ENCODE results near the gene ABCA4. TPM values are rescaled to one million over a fixed set of nuclear protein-coding genes. Genes with fewer than 3 reads are reported as not detected.

ABCA4 gene
- total RNA-seq, 6 donors from 2014 or later: under 0.01 to 1.3 (median 0.53) TPM

DNA sequence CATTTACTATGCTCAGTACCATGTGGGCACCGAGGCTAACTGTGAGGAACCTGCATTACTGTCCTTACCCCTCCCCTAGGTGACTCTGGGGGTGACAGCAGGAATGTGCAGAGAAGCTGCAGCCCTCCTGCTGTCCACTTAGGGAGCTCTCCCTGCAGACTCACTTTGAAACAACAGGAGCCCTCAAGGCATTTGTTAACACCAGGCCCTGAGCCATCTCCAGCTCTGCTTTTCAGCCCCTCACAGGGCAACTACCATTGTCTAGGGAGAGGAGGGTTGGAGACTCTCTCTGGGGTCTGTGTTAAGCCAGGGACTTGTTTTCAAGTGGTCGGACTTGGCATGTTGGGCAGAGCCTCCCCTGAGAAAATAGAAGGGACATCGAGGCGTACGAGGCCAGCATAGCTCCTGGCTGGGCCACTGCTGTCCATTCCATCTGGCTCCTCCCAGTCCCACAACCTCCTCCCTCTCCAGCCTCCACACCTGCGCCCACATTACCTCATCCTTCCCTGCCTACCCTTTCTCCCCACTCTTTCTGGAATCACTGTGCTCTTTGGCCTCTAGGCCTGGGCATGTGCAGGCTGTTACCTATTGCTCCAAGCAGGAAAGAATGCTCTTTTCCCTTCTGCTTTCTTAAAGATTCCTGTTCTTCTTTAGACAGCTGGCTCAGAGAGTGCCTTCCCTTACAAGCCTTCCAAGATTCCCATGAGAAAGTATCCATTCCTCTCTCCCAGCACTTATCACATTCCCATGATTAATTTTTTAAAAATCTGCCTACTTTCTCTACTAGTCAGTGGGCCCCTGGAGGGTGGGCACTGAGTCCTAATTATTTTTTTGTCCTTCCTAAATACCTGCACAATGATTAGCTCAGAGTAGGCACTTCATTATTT is 109.0 kb downstream of the ABCA4 start:
- H3K36me3 ChIP-seq: no peaks in the 10 kb centered on the region
- no peaks in the 10 kb centered on the region for H3K4me1 ChIP-seq
- no peak overlapping the region for H3K4me3 ChIP-seq
- ATAC-seq (ENCODE audit: low FRiP score in 2 of 2): no peak
- no peak for DNase-seq
- no peaks in the 10 kb centered on the region for H3K9me3 ChIP-seq
- TF ChIP-seq, protein P1, sequence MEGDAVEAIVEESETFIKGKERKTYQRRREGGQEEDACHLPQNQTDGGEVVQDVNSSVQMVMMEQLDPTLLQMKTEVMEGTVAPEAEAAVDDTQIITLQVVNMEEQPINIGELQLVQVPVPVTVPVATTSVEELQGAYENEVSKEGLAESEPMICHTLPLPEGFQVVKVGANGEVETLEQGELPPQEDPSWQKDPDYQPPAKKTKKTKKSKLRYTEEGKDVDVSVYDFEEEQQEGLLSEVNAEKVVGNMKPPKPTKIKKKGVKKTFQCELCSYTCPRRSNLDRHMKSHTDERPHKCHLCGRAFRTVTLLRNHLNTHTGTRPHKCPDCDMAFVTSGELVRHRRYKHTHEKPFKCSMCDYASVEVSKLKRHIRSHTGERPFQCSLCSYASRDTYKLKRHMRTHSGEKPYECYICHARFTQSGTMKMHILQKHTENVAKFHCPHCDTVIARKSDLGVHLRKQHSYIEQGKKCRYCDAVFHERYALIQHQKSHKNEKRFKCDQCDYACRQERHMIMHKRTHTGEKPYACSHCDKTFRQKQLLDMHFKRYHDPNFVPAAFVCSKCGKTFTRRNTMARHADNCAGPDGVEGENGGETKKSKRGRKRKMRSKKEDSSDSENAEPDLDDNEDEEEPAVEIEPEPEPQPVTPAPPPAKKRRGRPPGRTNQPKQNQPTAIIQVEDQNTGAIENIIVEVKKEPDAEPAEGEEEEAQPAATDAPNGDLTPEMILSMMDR (IDR thresholded peaks at IDR 0.05): no peak
- TF ChIP-seq EP300 (IDR thresholded peaks at IDR 0.05) (no peak), POLR2AphosphoS5 (IDR thresholded peaks at IDR 0.05) (no peak), POLR2A (IDR thresholded peaks at IDR 0.05) (no peak)
- H3K27ac ChIP-seq: no peak overlapping the region
- WGBS, 2 donors: 93 to 95% methylated on average over 6 of the region's 6 CpGs
- H3K27me3 ChIP-seq: no peaks in the 10 kb centered on the region

DNA sequence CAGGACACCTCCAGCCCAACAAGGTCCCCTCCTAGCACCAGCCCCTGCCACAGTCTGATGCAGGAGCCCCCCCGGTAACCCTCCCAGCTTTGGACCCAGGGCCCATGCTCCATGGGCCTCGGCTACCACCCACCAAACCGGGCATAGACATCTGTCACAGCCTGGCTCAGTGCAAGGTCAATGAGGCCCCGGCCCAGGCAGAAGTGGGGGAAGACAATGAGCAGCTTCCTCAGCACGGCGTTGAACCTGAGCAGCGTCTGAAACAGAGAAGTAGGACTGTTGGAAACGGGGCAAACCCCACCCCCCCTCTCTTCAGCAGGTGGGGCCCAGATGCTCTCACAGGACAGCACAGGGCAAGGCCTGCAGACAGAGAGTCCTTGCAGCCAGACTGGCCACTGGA is 109.8 kb downstream of the ABCA4 start:
- ATAC-seq (ENCODE audit: low FRiP score in 2 of 2) (no peak), DNase-seq (peak in 1 of 2 donors; percentile 22)
- H3K36me3 ChIP-seq: no peaks in the 10 kb centered on the region
- H3K4me1 ChIP-seq: no peaks in the 10 kb centered on the region
- H3K9me3 ChIP-seq: no peaks in the 10 kb centered on the region
- H3K27ac ChIP-seq: no peak overlapping the region
- no peaks in the 10 kb centered on the region for H3K27me3 ChIP-seq
- no peak for TF ChIP-seq POLR2AphosphoS5 (IDR thresholded peaks at IDR 0.05)
- no peak for TF ChIP-seq POLR2A (IDR thresholded peaks at IDR 0.05)
- TF ChIP-seq, protein P1 (IDR thresholded peaks at IDR 0.05): no peak
- no peak for TF ChIP-seq EP300 (IDR thresholded peaks at IDR 0.05)
- H3K4me3 ChIP-seq: no peak overlapping the region
- WGBS, 2 donors: 75 to 79% methylated on average over 5 to 8 of the region's 8 CpGs

DNA sequence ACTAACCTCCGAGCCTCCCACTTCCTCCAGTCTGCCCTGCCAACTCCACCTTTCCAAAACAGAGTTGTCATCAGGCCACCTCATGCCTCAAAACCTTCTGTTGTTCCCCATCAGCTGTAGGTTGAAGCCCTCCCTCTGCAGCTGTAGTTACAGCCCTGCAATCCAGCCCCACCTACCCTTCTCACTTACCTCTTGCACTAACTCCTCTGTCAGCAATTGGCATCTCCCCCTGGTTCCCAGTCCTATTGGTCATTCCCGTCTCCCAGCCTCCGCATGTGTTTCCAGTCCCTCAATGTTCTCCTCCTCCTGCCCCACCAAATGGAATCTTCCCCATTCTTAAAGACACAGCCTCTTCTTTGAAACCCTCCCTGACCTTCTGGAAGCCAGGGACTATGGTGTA is 111.6 kb downstream of the ABCA4 start:
- ATAC-seq (ENCODE audit: low FRiP score in 2 of 2): no peak
- H3K4me1 ChIP-seq: no peaks in the 10 kb centered on the region
- H3K9me3 ChIP-seq: no peaks in the 10 kb centered on the region
- H3K27ac ChIP-seq: no peak overlapping the region
- no peaks in the 10 kb centered on the region for H3K36me3 ChIP-seq
- WGBS, 2 donors: 89% methylated on average over 3 of the region's 3 CpGs
- H3K27me3 ChIP-seq: no peaks in the 10 kb centered on the region
- TF ChIP-seq, protein P1 (IDR thresholded peaks at IDR 0.05): no peak
- TF ChIP-seq EP300 (IDR thresholded peaks at IDR 0.05) (no peak), POLR2A (IDR thresholded peaks at IDR 0.05) (no peak), POLR2AphosphoS5 (IDR thresholded peaks at IDR 0.05) (no peak)
- DNase-seq: no peak
- no peak overlapping the region for H3K4me3 ChIP-seq

DNA sequence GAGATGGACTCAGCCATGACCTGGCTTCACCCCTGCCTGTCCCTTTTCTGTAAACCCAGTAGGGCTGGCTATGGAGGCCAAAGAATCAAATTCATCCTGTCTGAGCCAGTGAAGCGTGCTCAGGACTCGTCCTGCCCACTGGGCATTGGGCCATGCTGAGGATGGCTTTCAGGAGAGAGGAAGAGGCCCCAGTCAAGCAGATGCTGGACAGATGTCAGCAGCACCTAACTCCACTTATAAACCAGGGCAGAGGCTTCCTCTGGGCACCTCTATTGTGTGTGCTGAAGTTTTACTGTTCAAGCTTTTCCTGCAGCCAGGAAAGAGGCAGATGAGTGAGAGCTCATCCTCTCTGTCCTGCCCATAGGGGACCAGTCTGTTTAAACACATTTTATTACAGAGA is 114.3 kb downstream of the ABCA4 start:
- Histone ChIP-seq H3K9me3 (no peaks in the 10 kb centered on the region), H3K4me1 (no peaks in the 10 kb centered on the region), H3K4me3 (no peak overlapping the region), H3K36me3 (no peaks in the 10 kb centered on the region), H3K27ac (no peak overlapping the region), H3K27me3 (no peaks in the 10 kb centered on the region)
- ATAC-seq (ENCODE audit: low FRiP score in 2 of 2) (no peak), DNase-seq (no peak)
- TF ChIP-seq POLR2AphosphoS5 (IDR thresholded peaks at IDR 0.05) (no peak), EP300 (IDR thresholded peaks at IDR 0.05) (no peak), POLR2A (IDR thresholded peaks at IDR 0.05) (no peak)
- TF ChIP-seq, protein P1 (IDR thresholded peaks at IDR 0.05): no peak
- 80 to 86% methylated on average over 2 of the region's 2 CpGs for WGBS, 2 donors

DNA sequence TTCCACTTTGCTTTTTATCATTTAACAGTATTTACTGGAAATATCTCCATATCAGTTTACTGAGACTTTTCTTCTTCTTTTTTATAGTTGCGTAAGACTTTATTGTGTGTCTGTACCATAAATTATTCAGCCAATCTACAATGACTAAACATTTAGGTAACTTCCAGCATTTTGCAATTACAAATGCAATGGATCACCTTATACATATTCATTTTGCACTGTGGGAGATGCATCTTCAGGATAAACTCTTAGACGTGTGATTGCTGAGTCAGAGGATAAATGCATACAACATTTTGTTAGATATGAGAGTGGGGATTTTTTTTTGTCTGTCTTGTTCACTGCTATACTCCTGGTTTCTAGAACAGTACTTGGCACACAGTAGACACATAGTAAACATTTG is 116.0 kb downstream of the ABCA4 start:
- DNase-seq (no peak), ATAC-seq (ENCODE audit: low FRiP score in 2 of 2) (no peak)
- H3K9me3 ChIP-seq: no peaks in the 10 kb centered on the region
- H3K27ac ChIP-seq: no peak overlapping the region
- no peaks in the 10 kb centered on the region for H3K27me3 ChIP-seq
- TF ChIP-seq, protein P1 (IDR thresholded peaks at IDR 0.05): no peak
- TF ChIP-seq EP300 (IDR thresholded peaks at IDR 0.05) (no peak), POLR2A (IDR thresholded peaks at IDR 0.05) (no peak), POLR2AphosphoS5 (IDR thresholded peaks at IDR 0.05) (no peak)
- no peak overlapping the region for H3K4me3 ChIP-seq
- H3K4me1 ChIP-seq: no peaks in the 10 kb centered on the region
- H3K36me3 ChIP-seq: no peaks in the 10 kb centered on the region
- WGBS, 2 donors: 53 to 60% methylated on average over 2 of the region's 2 CpGs
